GM21390 (cell line): ENCODE measurements around the gene HYAL3.
"Not testable (repeated sequence)": the region's sequence is repeated elsewhere in the genome, so short reads cannot be mapped to it uniquely, and the experiment has no call there.

ENCODE experiments used
- ATAC-seq: cut with Tn5 transposase; IDR thresholded peaks from one replicate; pipeline ENCODE4 v1.9.1; 2021; ENCODE audit not compliant: unreplicated experiment

The HYAL3 gene

GRCh38 chr3:50316657-50317242 is 17.5 kb upstream of the HYAL3 start:
- no peak for ATAC-seq

- no peak for ATAC-seq
Observed at GRCh38 chr3:50314816-50315215, 15.6 kb upstream of the HYAL3 start.

GRCh38 chr3:50314342-50314741 is 15.1 kb upstream of the HYAL3 start:
- no peak for ATAC-seq

- ATAC-seq = not testable (repeated sequence)
Observed at GRCh38 chr3:50312041-50312440, 12.8 kb upstream of the HYAL3 start.

- ATAC-seq = no peak
Observed at GRCh38 chr3:50304601-50305000, 5.4 kb upstream of the HYAL3 start.

GRCh38 chr3:50303013-50303815 is 4.0 kb upstream of the HYAL3 start, which contains the start of gene HYAL1:
HYAL1 (minus strand) TSS chr3:50303574; CDS start chr3:50302956, 618 bp downstream.
- no peak for ATAC-seq

- no peak for ATAC-seq
Observed at GRCh38 chr3:50302095-50303012, 3.1 kb upstream of the HYAL3 start.

GRCh38 chr3:50300681-50301254 is 1.6 kb upstream of the HYAL3 start:
- no peak for ATAC-seq

GRCh38 chr3:50299929-50300680 is 900 bp upstream of the HYAL3 start:
- no peak for ATAC-seq

GRCh38 chr3:50299638-50299928 is 378 bp upstream of the HYAL3 start:
- no peak for ATAC-seq

GRCh38 chr3:50297896-50298725 is 1.1 kb downstream of the HYAL3 start:
- ATAC-seq = no peak

GRCh38 chr3:50297384-50297775 is 1.8 kb downstream of the HYAL3 start:
- ATAC-seq = no peak

- ATAC-seq = no peak
Observed at GRCh38 chr3:50296721-50297383, 2.4 kb downstream of the HYAL3 start.

GRCh38 chr3:50295553-50296431 is 3.4 kb downstream of the HYAL3 start:
- no peak for ATAC-seq

GRCh38 chr3:50294492-50295403 is 4.5 kb downstream of the HYAL3 start:
- no peak for ATAC-seq

GRCh38 chr3:50294089-50294488 is 5.1 kb downstream of the HYAL3 start:
- ATAC-seq = no peak

GRCh38 chr3:50293079-50293801 is 6.0 kb downstream of the HYAL3 start:
- no peak for ATAC-seq
